GM11168 (cell line): Measurements from ENCODE around the gene PROX2.

Experiments used
- in situ Hi-C: fragments of 300-500 bp; cut with MboI; formaldehyde crosslinking; loops from one replicate; pipeline ENCODE4 v1.12.0; 2022; ENCODE audit warnings: low sequenced_read_pairs; ENCODE audit not compliant: unreplicated experiment

The PROX2 gene

DNA sequence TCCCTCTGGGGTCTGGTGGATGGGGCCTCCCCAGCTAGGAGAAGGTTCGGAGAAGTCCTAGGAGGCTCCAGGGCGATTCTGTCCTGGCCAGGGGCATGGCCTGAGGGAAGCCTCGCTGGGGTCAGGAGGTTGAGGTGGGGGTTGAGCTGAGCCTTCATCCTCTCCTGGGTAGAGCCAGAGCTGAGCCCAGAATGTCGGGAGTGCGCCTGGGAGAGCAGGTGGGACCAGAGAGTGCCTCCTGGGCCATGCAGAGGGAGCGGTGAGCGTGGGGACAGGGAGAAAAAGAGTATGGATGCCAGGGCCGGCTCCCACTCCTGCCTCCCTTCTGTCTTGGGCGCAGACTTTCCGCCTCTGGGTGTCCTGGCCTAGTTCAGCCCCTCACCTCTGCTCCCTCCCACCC, 34.0 kb upstream of the PROX2 start:
- in situ Hi-C loops: no loop called here

DNA sequence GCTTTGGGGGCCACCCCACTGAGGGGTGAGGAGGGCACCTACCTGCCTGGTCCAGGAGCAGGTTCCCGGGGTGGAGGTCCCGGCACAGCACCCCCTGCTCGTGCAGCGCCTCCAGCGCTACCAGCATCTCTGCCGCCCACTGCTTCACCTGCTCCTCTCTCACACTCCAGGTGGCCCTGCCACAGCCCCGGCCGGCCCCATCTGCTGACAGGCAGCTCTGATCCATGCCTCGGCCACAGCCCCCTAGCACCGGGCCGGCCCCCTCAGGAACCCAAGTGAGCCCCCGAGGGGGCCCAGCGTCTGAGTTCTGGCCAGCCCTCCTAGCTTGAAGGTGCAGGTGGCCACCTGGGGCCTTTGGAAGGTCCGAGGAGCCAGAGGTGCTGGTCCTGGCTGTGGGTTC, 33.6 kb upstream of the PROX2 start:
- in situ Hi-C loops: no loop called here

DNA sequence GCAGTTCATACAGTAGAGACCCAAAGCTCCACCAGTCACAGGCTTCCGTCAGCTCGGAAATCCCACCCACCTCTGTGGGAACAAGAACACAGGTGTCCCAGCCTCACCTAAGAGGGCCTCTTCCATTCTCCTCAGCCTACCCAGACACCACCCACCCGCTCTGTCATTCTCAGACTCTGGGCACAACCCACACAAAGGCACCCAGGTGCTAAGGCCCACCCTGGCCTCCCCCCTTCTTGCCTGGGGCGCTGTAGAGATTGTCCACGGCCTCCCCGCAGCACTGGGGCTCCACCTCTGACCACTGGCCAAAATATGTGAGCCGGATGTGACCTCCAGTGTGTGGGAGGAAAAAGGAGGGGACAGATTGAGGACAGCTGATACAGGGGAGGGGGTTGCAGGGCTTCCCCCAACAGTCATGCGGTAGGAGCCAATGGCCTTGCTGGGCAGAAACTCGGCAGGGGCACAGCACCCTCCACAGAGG, 33.0 kb upstream of the PROX2 start:
- in situ Hi-C loops: no loop called here

DNA sequence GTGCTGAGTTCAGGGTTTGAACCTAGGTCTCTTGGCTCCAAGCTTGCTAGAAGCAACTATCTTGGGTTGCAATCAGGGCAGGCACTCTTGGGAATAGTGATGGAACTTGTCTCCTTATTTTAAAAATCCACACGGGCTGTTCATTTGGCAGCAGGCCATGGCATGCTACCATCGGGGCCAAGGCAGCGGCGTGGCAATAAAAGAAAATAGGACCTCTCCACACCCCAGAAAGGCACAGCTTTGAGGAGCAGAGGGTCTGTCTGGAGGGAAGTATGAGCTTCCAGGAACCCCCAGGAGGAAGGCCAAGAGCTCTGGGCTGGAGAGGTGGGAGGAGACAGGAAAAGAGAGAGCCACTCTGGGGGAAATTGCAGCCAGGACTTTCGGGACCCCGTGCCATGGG, 31.8 kb upstream of the PROX2 start:
- in situ Hi-C loops: no loop called here

DNA sequence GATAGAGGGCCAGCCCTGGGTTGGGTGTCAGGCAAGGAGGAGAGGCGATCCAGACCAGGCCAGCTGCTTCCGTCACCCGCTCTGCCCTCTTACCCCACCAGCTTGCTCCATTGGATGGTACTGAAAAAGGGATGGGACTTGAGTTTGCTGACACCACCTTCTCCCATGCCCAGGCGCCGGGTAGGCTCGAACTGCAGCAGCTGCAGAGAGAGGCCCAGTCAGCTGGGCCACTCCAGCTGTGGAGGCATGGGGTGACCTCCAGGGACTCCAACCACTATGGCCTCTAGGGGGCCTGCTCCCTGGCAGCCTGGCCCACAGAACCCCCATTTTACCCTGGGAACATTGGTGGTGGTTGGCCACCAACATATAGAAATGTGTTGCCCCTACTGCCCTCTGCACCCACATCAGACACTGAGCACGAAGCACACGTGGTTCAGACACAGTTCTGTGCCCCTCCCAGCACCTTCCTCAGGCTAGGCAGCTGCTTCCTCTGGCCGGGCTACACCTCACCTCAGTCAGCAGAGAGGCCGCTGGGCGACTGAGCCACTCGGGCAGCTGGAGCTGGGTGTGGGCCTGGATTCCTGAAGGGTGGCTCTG, 31.1 kb upstream of the PROX2 start:
- in situ Hi-C loops: no loop called here

DNA sequence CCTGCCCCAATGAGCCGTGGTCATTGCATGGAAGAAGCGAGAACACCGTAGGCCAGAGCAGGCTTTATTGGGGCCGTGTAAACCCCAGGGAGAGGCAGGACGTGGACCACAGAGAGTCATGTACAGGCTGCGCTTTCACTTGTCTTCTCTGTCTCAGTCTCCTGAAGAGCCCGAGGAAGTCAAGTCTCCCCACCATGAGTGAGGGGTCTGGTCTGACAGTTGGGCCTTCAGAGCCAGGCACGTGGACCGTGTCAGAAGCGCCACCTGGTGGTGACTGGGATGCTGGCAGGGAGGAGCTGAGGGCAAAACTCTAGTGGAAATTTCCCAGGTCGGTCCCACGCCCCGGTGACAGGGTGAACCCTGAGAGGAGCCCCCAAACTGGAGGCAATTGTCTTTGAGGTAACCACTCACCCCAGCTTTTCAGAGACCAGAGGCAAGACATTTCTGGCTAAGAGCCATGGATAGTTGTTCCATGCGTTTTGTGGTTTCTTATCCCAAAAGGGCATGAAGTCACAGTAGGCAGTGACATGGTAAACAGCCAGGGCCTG, 29.7 kb upstream of the PROX2 start:
- in situ Hi-C loops: no loop called here

DNA sequence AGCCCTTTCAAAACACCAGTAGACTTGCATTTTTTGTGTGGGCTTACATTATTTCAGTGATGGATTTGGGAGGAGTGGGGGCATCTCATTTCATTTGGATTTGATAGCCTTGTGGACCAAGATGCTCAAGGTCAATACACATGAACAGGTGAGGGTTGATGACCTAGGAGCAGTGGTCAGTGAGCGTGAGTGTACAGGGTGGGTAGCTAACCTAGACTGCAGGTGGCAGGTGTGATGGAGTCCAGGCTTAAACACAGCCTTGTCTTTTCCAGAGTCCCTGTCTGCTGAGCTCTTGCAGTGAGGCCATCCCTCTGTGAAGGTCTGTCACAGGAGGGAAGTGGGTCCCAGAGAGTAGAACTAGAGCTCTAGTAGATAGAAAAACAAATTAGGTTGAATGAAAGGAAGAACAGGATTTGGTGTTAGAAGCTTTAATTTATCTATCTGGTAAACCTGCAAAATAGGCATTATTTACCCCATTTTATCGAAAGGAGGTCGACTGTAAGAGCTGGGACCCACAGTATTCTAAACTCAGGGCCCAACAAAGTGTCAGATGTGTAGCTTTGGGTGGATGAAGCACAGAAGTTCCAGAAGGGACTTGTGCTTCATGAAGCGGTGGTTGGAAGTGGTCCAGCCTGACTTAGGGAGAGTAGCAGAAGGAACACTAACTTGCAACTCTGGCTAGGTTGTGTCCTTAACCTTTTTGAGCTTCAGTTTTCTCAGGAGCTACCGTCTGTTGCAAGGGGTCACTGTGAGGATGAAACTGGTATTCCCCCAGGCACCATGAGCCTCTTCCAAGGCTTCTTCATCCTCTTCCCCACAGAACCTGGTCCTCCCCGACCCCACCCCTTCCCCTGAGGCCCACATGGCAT, 28.9 kb upstream of the PROX2 start:
- in situ Hi-C loops: loop anchor here (5.0 kb wide), 1 partner anchor 38 kb away; no protein-coding TSS in a partner anchor

DNA sequence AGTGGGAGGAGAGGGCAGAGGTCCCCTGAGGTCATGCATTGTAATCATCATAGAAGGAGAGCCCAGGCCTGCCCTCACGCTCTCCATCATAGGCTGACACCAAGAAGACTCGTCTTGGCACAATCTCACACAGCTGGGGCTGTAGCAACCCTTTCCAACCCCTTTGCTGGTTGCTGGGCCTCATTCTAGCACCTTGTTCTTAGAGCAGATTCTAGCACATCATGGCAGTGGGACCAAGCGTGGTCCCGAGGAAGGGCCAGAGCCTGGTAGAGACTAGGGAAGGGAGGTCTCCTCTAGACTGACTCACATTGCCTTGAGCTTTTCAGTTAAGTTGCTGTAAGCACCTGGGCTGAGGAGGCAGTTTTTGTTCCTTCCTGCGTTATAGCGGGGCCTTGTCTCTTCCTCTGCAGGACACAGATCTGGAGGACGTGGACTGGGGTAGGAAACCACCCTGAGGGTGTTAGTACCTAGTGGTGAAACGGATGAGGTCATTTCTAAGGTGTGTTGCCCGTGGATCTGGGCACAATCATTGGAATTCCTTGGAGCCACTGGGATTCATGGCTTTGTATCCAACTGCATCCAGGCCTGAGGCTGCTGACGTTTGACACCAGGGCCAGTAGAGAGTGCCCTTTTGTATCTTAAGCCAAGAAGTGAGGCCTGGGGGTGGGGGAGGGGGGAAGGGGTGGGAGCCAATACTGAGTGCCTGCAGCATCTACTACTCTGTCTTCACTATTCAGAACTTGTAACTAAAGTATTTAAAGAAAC, 27.2 kb upstream of the PROX2 start:
- in situ Hi-C loops: loop anchor here (5.0 kb wide), 1 partner anchor 36 kb away; no protein-coding TSS in a partner anchor

DNA sequence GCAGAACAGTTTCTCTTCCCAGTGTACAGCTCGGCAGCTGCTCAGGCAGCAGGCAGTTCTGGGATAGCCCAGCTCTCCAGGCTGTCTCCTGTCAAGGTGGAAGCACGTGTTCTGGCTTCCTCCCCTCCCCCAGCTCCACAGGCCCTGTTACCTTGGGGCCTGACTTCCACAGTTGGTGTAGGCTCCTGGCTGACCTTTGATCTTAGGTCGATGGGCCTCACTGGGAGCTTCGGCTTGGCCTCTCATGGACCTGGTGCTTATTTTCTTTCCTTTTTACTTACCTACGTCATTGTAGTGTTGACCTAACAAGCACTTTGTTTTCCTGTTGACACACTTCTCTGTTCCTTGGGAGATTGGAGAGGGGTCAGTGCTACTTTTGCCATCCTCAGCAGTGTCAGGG, 22.7 kb upstream of the PROX2 start:
- in situ Hi-C loops: no loop called here

DNA sequence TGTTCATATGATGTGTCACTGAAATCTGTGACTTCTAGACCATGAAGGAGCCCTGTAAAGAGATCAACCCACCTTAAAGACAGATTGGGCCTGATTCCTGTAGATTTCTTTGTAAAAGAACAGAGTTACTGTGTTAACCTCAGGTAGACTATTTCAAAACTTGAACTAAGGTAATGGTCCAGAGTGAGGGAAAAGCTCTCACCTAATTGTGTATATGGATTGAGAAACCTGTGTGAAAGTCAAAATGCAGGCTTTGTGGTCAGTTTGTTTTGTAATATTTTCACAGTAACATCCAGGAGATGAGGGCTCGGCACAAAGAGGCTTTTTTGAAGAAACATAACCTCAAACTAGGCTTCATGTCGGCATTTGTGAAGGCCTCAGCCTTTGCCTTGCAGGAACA, 22.1 kb upstream of the PROX2 start:
- in situ Hi-C loops: no loop called here

DNA sequence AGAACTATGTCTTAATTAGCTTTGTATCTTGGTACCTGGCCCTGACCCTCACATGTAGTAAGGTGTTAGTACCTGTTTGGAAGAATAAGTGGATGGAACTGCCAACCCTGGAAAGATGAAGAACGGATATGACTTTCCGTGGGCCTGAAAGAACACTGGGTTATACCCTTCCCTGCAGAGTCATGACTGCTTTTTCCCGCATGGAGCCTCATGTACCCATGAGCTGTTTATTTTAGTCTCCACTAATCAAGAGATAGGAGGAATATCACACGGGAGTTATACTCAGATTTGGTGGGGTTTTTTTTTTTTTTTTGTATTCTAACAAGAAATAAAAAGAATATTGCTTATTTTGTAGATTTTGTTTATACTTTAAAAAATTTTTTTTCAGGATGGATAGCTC, 21.7 kb upstream of the PROX2 start:
- in situ Hi-C loops: no loop called here

DNA sequence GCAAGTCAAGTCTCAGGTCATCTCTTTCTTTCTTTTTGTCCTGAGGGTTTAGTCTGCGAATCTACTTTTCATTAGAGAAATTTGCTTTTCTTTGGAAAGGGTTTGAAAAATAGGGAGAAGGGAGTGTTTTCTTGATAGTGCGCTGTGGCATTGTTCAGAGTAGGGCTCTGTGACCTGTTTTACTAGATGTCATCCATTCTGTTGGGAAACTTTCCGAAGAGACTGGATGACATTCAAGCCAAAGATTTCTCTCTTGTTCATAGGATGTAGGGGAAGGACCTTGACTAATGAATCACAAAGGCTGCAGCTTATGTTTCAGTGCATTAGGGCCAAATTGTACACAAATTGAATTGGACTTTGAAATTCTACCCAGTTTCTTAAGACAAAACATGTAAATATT, 20.5 kb upstream of the PROX2 start:
- in situ Hi-C loops: no loop called here

DNA sequence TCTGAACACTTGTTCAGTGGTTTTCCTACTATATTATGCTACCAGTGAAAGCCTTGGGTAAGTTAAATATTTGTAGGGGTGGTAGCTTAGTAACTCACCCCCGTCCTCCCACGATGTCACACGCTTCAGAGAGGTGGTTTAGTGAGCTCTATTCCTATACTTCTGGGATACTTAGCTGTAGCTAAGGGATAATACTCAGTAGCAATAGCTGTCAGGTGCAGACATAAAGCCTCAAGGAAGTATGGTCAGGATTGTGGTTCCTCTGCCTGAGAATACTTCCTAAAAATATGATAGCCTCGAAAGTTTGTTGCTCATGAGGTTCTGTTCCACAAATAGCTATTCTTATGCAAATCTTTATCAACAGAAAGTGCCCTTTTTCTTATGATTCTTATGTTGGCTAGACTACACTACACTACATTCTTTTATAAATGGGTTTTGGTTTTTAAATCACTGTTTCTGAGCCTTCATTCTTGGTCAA, 17.7 kb upstream of the PROX2 start:
- in situ Hi-C loops: no loop called here

DNA sequence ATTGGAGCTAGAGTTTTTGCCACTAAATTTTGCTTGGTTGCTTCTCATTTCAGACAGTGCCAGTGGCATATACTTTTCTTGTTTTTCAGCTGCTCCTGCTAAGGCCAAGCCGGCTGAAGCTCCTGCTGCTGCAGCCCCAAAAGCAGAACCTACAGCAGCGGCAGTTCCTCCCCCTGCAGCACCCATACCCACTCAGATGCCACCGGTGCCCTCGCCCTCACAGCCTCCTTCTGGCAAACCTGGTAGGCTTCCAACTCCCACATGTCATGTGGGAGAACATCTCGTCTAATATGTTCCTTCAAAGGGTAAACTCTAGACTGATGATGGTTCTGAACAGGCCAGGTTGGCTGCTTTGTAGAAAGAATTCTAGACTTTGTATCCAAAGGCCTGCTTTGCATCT, 16.8 kb upstream of the PROX2 start:
- in situ Hi-C loops: no loop called here

DNA sequence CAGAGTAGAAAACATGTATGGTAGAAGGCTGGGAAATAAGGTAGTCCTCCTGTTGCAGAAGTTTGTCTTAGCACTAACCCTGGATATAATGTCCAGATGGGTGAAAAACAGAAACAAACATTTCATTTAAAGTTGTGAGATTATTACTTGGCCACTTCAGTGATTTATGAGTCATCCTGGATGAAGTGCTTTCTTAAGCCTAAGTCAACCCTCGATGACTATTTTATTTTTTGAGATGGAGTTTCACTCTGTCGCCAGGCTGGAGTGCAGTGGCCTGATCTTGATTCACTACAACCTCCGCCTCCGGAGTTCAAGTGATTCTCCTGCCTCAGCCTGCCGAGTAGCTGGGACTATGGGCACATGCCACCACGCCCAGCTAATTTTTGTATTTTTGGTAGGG, 15.9 kb upstream of the PROX2 start:
- in situ Hi-C loops: no loop called here

DNA sequence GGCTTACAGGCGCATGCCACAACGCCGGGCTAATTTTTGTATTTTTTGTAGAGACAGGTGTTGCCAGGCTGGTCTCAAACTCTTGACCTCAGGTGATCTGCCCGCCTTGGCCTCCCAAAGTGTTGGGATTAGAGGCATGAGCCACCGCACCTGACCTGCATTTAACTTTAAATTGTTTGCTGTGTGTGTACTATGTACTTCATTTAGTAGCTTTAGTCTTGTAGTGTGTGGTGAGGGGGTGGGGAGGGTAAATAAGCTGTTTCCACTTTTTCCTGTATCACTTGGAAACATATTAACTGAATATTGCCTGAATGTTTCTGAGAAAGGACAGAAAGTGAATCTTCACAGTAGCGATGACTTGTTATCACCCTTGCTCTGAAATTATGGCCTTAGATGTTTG, 14.3 kb upstream of the PROX2 start:
- in situ Hi-C loops: no loop called here

DNA sequence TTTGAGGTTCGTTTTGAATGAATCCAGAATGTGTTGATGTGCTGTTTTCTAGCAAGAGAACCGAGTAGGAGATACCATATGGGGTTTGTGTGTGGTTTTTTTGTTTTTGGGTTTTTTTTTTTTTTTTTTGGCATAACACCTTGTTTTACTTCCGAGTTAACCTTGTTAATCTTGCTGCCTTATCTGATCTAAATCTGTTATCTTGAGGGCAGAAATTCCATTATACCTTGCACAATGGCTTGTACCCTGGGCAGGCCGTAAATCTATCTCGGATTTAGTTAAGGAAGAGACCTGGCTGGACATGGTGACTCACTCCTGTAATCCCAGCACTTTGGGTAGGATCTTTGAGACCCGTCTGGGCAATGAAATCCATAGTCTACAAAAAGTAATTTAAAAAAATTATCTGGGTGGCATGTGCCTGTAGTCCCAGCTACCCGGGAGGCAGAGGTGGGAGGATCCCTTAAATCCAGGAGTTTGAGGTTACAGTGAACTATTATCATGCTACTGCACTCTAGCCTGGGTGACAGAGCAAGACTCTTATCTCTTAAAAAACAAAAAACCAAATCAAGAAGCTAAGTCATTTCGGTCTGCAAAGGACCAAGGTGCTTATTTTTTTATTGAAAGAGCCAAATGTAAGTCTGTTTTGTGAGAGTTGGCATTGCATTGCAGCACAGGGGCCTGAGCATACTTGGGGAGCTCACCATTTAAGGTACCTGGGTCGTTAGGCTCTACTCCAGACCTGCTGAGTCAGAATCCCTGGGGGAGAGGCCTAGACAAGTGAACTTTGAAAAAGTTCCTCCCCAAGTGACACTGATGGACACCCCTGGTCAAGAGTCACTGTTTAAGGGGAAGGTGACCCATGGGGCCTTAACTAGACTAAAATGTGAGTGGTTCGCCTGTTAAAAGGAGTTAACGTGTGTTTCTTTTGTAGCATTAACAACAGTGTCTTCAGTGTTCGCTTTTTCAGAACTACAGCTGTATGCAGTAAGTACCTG, 12.5 kb upstream of the PROX2 start:
- in situ Hi-C loops: no loop called here

DNA sequence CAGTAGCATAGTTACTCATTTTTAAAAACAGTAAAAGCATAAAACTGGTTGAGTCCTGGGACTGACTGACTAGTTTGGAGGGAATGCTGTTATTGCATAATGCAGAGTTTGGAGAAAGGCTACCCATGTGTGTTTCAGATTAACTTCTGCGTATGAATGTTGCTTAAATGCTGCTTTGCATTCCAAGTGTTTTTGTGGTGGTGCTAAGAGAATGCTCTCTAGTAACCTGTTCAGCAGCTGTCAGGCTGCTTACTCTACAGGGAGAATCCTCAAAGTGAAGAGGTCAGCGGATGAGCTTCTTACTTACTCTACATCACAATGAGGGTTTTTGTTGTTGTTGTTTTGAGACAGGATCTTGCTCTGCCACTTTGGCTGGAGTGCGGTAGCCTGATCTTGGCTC, 10.1 kb upstream of the PROX2 start:
- in situ Hi-C loops: no loop called here

DNA sequence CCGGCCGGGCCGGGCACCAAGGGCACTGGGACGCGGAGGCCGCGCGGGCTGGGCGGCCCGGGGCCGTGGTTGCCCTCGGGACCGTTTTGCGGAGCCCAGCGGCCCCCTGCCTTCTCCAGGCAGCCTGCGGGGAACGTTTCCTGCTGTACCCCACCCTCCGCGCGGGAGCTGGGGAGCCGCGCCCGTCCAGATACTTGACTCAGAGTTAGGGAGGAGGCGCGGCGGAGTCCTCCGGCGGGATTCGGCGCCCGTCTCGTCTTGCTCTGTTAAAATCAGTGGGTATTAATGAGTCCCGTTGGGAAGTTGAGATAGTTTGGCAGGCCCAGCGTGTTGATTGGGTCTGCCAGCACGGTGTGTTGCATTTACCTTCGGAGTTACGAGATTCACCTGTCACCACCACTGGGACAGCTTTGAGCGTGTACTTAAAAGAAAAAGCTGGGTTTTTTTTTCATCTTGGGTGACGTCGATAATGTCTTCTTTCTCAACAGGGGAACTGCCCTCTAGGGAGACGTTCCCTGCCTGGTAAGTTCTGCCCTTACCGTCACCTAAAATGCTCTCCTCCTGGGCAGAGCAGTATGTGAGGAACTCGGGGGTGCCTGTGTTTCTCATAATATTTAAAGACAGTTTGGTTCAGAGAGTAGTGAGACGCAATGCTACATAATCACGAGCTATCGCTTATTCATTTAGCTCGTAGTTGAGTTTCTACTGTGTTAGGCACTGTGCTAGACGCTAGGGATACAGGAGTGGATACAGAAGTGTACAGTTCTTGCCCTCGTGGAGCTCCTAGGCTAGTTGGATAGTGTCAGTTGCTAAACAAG, 6.4 kb upstream of the PROX2 start:
- in situ Hi-C loops: no loop called here
